CD14-positive monocyte (primary cell): ENCODE results near the gene ACVRL1. TPM values are rescaled to one million over a fixed set of nuclear protein-coding genes. Genes with fewer than 3 reads are reported as not detected.

Experiments used
- DNase-seq, 3 donors: peaks; one replicate each; pipeline ENCODE4 v3.0.0-alpha.2; 2011 to 2022
- H2AFZ ChIP-seq: 2 replicates; pipeline ENCODE4 v1.6.0; 2012; ENCODE audit warnings: mild to moderate bottlenecking, low read depth, low read length, inconsistent platforms; ENCODE audit not compliant: insufficient read depth, poor library complexity, severe bottlenecking
- H3K27ac ChIP-seq, 2 donors: 1 replicate in 1 of 2; 2 replicates in 1 of 2; pipeline ENCODE4 v1.5.1; 2012 to 2013; ENCODE audit warnings: low read length in 2 of 2, control low read depth in 1 of 2, inconsistent platforms in 1 of 2, low read depth in 1 of 2, mild to moderate bottlenecking in 1 of 2
- H3K27me3 ChIP-seq, 2 donors: one replicate each; pipeline versions ENCODE4 v1.6.0 to v1.6.1; 2011 to 2013; ENCODE audit warnings: low read length in 2 of 2; ENCODE audit not compliant: control insufficient read depth in 2 of 2, insufficient read depth in 2 of 2
- H3K36me3 ChIP-seq, 2 donors: replicated peaks in 1 of 2; 1 replicate in 1 of 2; 2 replicates in 1 of 2; pipeline versions ENCODE4 v1.5.1 to v1.6.1; 2012 to 2013; ENCODE audit warnings: low read length in 2 of 2, control low read depth in 1 of 2, inconsistent platforms in 1 of 2, mild to moderate bottlenecking in 1 of 2; ENCODE audit not compliant: insufficient read depth in 2 of 2, control insufficient read depth in 1 of 2
- H3K4me1 ChIP-seq, 2 donors: 1 replicate in 1 of 2; 2 replicates in 1 of 2; pipeline versions ENCODE4 v1.5.1 to v1.6.1; 2012 to 2013; ENCODE audit warnings: low read length in 2 of 2, control low read depth in 1 of 2, inconsistent platforms in 1 of 2, mild to moderate bottlenecking in 1 of 2, moderate library complexity in 1 of 2; ENCODE audit not compliant: insufficient read depth in 2 of 2, control insufficient read depth in 1 of 2
- H3K4me2 ChIP-seq: replicated peaks from 2 replicates; pipeline ENCODE3; 2012; ENCODE audit warnings: low read length, moderate library complexity, mild to moderate bottlenecking; ENCODE audit not compliant: poor library complexity, severe bottlenecking; ENCODE audit errors: extremely low read depth
- H3K4me3 ChIP-seq, 3 experiments: fragments of 200-600 bp in 1 of 3; sonication (generic) in 1 of 3; replicated peaks in 1 of 3; 1 replicate in 2 of 3; 2 replicates in 1 of 3; pipeline ENCODE4 v1.5.1; 2011 to 2013; ENCODE audit warnings: low read length in 3 of 3, mild to moderate bottlenecking in 3 of 3, control low read depth in 2 of 3, low read depth in 2 of 3, inconsistent platforms in 1 of 3, moderate library complexity in 1 of 3
- H3K79me2 ChIP-seq: 2 replicates; pipeline ENCODE4 v1.6.0; 2012; ENCODE audit warnings: mild to moderate bottlenecking, control low read depth, inconsistent platforms, low read length, moderate library complexity; ENCODE audit not compliant: insufficient read depth
- H3K9ac ChIP-seq: 2 replicates; pipeline ENCODE4 v1.6.0; 2017; ENCODE audit warnings: low read length, mild to moderate bottlenecking; ENCODE audit not compliant: insufficient read depth, poor library complexity, severe bottlenecking
- H3K9me3 ChIP-seq, 2 donors: replicated peaks in 1 of 2; 1 replicate in 1 of 2; 2 replicates in 1 of 2; pipeline versions ENCODE4 v1.5.1 to v1.6.1; 2012 to 2013; ENCODE audit warnings: low read length in 2 of 2, control low read depth in 1 of 2; ENCODE audit not compliant: control insufficient read depth in 1 of 2, insufficient read depth in 1 of 2
- H4K20me1 ChIP-seq: 2 replicates; pipeline ENCODE4 v1.6.0; 2012; ENCODE audit warnings: mild to moderate bottlenecking, low read length, control low read depth, moderate library complexity; ENCODE audit not compliant: insufficient read depth
- H3K27ac Mint-ChIP-seq, 7 donors: one replicate each; pipeline ENCODE4 v1.8.0; 2020; ENCODE audit warnings: mild to moderate bottlenecking in 7 of 7, mixed read lengths in 7 of 7, moderate library complexity in 6 of 7, inconsistent platforms in 2 of 7
- H3K27me3 Mint-ChIP-seq, 3 donors: one replicate each; pipeline ENCODE4 v1.8.0; 2021 to 2022; ENCODE audit warnings: low read depth in 3 of 3, mild to moderate bottlenecking in 3 of 3, mixed read lengths in 3 of 3, moderate library complexity in 3 of 3, inconsistent platforms in 1 of 3
- H3K36me3 Mint-ChIP-seq, 2 donors: one replicate each; pipeline ENCODE4 v1.8.0; 2020; ENCODE audit warnings: mixed read lengths in 2 of 2, inconsistent platforms in 1 of 2, mild to moderate bottlenecking in 1 of 2
- H3K4me1 Mint-ChIP-seq: one replicate; pipeline ENCODE4 v1.8.0; 2020; ENCODE audit warnings: mild to moderate bottlenecking, mixed read lengths
- H3K4me3 Mint-ChIP-seq, 2 donors: one replicate each; pipeline ENCODE4 v1.8.0; 2020; ENCODE audit warnings: mild to moderate bottlenecking in 2 of 2, mixed read lengths in 2 of 2, moderate library complexity in 1 of 2
- H3K9me3 Mint-ChIP-seq, 7 donors: one replicate each; pipeline ENCODE4 v1.8.0; 2020 to 2022; ENCODE audit warnings: mixed read lengths in 7 of 7, mild to moderate bottlenecking in 6 of 7, moderate library complexity in 6 of 7, inconsistent platforms in 2 of 7
- WGBS: methylation state at CpG from one replicate; pipeline ENCODE4 v1.1.5; 2013; ENCODE audit warnings: missing lambda C conversion rate; ENCODE audit not compliant: insufficient coverage; 5-methylcytosine and 5-hydroxymethylcytosine counted together
- intact Hi-C, 2 donors: fragments of 100-400 bp; cut with micrococcal nuclease; formaldehyde crosslinking; loops; one replicate each; pipeline versions ENCODE4 v1.15.0 to v1.15.1; 2023
- polyA plus RNA-seq, 3 donors: library from polyadenylated mRNA; depleted of rRNA in 1 of 3; unstranded in 2 of 3; stranded (reverse) in 1 of 3; fragments of 300-500 nt in 2 of 3; fragments of >200 nt in 1 of 3; fragmentation: Illumina TruSeq in 2 of 3; gene quantifications; 1 replicate in 2 of 3; 2 replicates in 1 of 3; pipeline ENCODE4 v1.2.3, GENCODE V29; 2012 to 2021
- TF ChIP-seq, protein P1 (sequence below): fragments of 200-600 bp; IDR thresholded peaks from one replicate; pipeline ENCODE4 v1.8.0; 2022; ENCODE audit warnings: antibody characterized with exemption, mild to moderate bottlenecking

Gene ACVRL1
- polyA plus RNA-seq, 3 donors: 1.5 to 3.6 (median 2.0) TPM

DNA sequence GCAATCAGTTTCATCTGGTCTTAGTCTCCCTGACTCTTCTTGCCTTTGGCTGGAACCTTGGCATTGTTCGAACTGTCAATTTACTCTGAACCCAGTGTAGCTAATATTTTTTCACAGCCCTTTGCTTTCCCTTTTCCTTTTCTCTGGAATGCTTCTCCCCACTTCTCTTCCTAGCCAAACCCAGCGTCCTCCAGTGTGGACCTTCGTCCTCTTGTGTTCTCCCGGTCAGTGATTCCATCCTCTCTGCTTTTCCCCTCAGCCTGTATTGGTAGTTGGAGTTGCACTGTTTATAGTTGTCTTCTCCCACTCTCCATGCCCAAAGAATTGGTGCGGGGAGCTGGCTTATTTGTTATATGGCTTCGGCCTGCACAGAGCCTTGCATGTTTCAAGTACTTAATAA, 53.6 kb downstream of the ACVRL1 start:
- H4K20me1 ChIP-seq: peaks cover 91% of the 10 kb centered on the region
- Mint-ChIP-seq H3K4me3 (no peak overlapping the region), H3K27me3 (no peaks in the 10 kb centered on the region), H3K36me3 (peaks cover 51 to 66% of the 10 kb centered on the region in 2 donors), H3K27ac (peak overlapping the region in 2 of 7 donors; percentile 8 to 83), H3K4me1 (peaks cover 59% of the 10 kb centered on the region), H3K9me3 (peaks cover 0 to 4% (median 2%) of the 10 kb centered on the region in 7 donors)
- H3K27me3 ChIP-seq: no peaks in the 10 kb centered on the region
- H2AFZ ChIP-seq: no peak overlapping the region
- TF ChIP-seq, protein P1, sequence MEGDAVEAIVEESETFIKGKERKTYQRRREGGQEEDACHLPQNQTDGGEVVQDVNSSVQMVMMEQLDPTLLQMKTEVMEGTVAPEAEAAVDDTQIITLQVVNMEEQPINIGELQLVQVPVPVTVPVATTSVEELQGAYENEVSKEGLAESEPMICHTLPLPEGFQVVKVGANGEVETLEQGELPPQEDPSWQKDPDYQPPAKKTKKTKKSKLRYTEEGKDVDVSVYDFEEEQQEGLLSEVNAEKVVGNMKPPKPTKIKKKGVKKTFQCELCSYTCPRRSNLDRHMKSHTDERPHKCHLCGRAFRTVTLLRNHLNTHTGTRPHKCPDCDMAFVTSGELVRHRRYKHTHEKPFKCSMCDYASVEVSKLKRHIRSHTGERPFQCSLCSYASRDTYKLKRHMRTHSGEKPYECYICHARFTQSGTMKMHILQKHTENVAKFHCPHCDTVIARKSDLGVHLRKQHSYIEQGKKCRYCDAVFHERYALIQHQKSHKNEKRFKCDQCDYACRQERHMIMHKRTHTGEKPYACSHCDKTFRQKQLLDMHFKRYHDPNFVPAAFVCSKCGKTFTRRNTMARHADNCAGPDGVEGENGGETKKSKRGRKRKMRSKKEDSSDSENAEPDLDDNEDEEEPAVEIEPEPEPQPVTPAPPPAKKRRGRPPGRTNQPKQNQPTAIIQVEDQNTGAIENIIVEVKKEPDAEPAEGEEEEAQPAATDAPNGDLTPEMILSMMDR: no peak
- H3K9ac ChIP-seq: no peak overlapping the region
- intact Hi-C loops: no loop called here
- WGBS: no CpG with 5 or more reads among the region's 6 CpGs
- peaks cover 0 to 4% of the 10 kb centered on the region in 2 donors for H3K9me3 ChIP-seq
- no peak overlapping the region for H3K27ac ChIP-seq
- H3K79me2 ChIP-seq: peaks cover 100% of the 10 kb centered on the region
- H3K4me2 ChIP-seq: no peak overlapping the region
- no peak for DNase-seq
- peaks cover 25 to 35% of the 10 kb centered on the region in 2 donors for H3K4me1 ChIP-seq
- no peak overlapping the region for H3K4me3 ChIP-seq
- peaks cover 10 to 29% of the 10 kb centered on the region in 2 donors for H3K36me3 ChIP-seq

DNA sequence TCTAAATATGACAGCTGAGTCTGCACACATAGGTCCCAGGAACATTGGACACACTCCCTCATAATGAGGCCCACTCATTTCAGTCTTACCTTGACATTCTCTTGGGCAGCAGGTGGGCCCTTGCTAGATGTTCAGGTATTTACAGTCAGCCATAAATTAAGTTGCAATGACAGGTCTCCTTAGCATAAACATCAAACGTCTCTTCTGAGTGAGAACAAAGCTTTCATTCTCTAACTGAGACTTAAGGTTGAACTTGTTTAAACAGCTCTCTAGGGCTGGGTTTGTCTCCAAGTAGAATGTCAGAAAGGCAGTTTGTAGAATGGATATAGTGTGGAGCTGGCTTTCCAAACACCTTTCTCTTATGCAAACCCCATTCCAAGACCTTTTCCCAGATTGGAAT, 54.5 kb downstream of the ACVRL1 start:
- Histone ChIP-seq H3K9me3 (peaks cover 0 to under 1% of the 10 kb centered on the region in 2 donors), H3K9ac (no peak overlapping the region), H4K20me1 (peaks cover 91% of the 10 kb centered on the region), H3K27me3 (no peaks in the 10 kb centered on the region), H3K27ac (no peak overlapping the region), H2AFZ (no peak overlapping the region), H3K4me2 (no peak overlapping the region), H3K4me3 (no peak overlapping the region), H3K79me2 (peaks cover 100% of the 10 kb centered on the region), H3K4me1 (peaks cover 23 to 30% of the 10 kb centered on the region in 2 donors), H3K36me3 (peaks cover 10 to 29% of the 10 kb centered on the region in 2 donors)
- H3K9me3 Mint-ChIP-seq: peaks cover 0 to 2% (median 0%) of the 10 kb centered on the region in 7 donors
- H3K27ac Mint-ChIP-seq: peak overlapping the region in 1 of 7 donors; percentile 8
- no CpG with 5 or more reads among the region's 1 CpG for WGBS
- peaks cover 56% of the 10 kb centered on the region for H3K4me1 Mint-ChIP-seq
- intact Hi-C loops: no loop called here
- TF ChIP-seq, protein P1: no peak
- DNase-seq: no peak
- no peaks in the 10 kb centered on the region for H3K27me3 Mint-ChIP-seq
- H3K4me3 Mint-ChIP-seq: no peak overlapping the region
- peaks cover 52 to 70% of the 10 kb centered on the region in 2 donors for H3K36me3 Mint-ChIP-seq
